LNCaP clone FGC (cell line): ENCODE measurements around the gene TGFBR2.
"Not testable (repeated sequence)": the region's sequence is repeated elsewhere in the genome, so short reads cannot be mapped to it uniquely, and the experiment has no call there.

Experiments used
- DNase-seq: peaks from one replicate; pipeline ENCODE4 v3.0.0-alpha.2; 2011; ENCODE audit warnings: low read depth
- H3K4me3 ChIP-seq: 2 replicates; pipeline ENCODE4 v1.5.1; 2011; ENCODE audit warnings: mild to moderate bottlenecking, low read depth, low read length, control low read depth
- TF ChIP-seq, protein P1 (sequence below): IDR thresholded peaks from 2 replicates; pipeline ENCODE4 v1.5.1; 2012; ENCODE audit warnings: mild to moderate bottlenecking; ENCODE audit not compliant: control insufficient read depth, insufficient read depth; ENCODE audit errors: extremely low read depth

The TGFBR2 gene

DNA sequence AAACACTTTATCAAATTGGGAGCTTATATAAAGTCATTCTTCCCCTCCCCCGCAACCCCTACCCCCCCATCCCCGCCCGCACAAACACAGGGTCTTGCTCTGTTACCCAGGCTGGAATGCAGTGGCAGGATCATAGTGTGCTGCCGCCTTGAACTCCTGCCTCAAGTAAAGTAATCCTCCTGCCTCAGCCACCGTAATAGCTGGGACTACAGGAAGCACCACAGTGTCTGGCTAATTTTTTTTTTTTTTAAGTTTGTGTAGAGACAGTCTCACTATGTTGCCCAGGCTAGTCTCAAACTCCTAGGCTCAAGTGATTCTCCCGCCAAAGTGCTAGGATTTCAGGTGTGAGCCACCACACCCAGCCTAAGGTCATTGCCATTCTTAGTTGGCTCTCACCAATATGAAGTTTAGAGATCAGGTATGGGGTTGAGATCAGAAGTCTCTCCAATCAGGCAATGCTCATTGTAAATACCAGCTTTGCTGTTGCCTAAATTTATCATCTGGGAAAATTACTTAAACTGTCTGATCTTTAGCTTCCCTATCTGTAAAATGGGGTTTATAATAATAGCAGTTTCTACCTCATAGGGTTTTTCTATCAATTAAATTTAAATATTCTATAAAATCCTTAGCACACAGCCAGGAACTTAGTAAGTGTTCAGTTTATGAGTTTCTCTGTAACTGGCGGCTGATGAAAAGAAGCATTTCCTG is 60.3 kb downstream of the TGFBR2 start:
- TF ChIP-seq, protein P1, sequence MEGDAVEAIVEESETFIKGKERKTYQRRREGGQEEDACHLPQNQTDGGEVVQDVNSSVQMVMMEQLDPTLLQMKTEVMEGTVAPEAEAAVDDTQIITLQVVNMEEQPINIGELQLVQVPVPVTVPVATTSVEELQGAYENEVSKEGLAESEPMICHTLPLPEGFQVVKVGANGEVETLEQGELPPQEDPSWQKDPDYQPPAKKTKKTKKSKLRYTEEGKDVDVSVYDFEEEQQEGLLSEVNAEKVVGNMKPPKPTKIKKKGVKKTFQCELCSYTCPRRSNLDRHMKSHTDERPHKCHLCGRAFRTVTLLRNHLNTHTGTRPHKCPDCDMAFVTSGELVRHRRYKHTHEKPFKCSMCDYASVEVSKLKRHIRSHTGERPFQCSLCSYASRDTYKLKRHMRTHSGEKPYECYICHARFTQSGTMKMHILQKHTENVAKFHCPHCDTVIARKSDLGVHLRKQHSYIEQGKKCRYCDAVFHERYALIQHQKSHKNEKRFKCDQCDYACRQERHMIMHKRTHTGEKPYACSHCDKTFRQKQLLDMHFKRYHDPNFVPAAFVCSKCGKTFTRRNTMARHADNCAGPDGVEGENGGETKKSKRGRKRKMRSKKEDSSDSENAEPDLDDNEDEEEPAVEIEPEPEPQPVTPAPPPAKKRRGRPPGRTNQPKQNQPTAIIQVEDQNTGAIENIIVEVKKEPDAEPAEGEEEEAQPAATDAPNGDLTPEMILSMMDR: no peak
- no peak for DNase-seq
- no peak overlapping the region for H3K4me3 ChIP-seq

DNA sequence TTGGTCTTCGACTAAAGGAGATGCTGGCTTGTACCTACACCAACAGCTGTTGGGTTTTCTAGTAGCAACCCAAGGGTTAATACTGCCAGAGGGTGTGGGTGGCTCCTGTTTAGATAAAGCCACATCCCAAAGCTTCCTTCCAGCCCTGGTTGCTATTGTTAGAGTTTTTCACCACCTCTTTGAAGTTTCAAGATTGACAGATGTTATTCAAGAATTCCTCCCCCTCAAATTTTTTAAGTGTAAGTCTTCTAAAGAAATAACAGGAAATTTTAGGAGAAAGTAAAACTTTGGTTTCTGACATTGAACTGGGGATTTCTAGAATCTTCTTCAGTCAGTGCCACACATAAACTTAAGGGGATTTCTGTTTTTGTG is 60.9 kb downstream of the TGFBR2 start:
- DNase-seq: no peak
- TF ChIP-seq, protein P1: no peak
- no peak overlapping the region for H3K4me3 ChIP-seq

DNA sequence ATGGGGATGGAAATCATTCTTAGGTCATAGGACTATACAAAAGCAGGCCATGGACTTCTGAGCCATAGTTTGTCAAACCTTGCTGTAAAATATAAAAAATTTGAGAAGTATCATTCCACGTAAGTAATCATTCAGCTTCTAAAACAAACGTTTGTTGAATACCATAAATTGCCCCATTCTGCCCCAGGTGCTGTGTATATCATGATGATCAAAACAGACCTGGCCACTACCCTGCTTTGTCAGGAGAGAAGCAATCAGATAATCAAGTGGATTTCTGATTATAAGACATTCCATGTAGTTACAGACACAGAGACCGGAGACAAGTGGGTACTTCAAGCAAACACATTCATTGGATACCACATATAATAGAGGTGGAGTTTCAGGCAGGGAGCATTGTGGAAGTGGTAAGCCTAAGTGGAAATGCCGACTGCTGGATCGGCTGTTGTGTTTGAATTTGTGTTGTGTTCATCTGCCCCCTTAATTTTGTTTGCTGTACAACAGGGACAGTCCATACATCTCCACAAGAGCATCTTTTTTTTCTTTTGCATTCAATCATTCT is 61.7 kb downstream of the TGFBR2 start:
- TF ChIP-seq, protein P1: no peak
- DNase-seq: no peak
- H3K4me3 ChIP-seq: no peak overlapping the region

DNA sequence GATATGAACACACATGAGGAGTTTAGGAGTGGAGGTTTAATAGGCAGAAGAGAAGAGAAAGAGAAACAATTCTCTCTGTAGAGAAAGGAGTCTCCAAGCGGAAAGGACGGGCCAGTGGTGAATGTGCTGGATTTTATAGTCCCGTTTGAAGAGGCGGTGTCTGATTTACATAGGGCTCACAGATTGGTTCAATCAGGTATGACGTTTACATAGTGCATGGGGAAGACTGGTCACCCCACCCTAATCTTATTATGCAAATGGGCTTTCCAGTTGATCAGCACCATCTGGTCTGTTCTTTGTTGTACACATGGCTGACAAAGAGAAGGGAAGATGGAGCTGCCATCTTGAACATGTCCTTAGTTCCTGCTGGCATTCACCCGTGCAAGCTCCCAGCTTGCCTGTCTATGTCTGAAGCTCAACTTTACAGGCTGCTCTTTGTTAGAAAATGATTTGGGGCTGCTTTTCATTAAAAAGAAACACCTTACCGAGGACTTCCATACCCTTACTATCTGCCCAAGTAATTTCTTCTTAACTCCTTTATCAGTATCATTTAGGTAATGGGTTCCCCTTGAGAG is 63.0 kb downstream of the TGFBR2 start:
- not testable (repeated sequence) for DNase-seq, H3K4me3 ChIP-seq

DNA sequence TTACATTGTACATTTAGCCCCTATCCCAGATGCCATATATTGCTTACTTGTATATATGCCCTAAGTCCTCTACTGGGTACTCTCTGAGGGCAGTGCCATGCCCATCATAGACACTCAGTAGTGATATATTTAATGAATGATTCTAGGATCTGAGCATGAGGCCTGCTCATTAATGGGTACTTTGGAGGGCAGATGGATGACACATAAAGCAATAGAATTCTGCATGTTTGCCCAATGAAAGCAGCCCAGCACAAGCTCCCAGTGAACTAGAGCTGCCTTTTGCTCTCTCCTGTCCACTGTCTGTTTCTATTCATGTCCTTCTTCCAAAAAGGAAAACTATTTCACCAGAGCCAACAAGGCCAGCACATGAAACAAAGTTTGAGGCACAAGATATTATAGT is 63.9 kb downstream of the TGFBR2 start:
- H3K4me3 ChIP-seq: no peak overlapping the region
- DNase-seq: no peak
- TF ChIP-seq, protein P1: no peak

DNA sequence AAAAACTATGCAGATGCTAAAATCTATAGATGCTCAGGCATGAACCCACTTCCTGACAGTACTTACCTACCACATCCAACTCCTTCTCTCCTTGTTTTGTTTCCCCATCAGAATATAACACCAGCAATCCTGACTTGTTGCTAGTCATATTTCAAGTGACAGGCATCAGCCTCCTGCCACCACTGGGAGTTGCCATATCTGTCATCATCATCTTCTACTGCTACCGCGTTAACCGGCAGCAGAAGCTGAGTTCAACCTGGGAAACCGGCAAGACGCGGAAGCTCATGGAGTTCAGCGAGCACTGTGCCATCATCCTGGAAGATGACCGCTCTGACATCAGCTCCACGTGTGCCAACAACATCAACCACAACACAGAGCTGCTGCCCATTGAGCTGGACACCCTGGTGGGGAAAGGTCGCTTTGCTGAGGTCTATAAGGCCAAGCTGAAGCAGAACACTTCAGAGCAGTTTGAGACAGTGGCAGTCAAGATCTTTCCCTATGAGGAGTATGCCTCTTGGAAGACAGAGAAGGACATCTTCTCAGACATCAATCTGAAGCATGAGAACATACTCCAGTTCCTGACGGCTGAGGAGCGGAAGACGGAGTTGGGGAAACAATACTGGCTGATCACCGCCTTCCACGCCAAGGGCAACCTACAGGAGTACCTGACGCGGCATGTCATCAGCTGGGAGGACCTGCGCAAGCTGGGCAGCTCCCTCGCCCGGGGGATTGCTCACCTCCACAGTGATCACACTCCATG is 65.3 kb downstream of the TGFBR2 start:
- no peak overlapping the region for H3K4me3 ChIP-seq
- DNase-seq: no peak
- TF ChIP-seq, protein P1: no peak

DNA sequence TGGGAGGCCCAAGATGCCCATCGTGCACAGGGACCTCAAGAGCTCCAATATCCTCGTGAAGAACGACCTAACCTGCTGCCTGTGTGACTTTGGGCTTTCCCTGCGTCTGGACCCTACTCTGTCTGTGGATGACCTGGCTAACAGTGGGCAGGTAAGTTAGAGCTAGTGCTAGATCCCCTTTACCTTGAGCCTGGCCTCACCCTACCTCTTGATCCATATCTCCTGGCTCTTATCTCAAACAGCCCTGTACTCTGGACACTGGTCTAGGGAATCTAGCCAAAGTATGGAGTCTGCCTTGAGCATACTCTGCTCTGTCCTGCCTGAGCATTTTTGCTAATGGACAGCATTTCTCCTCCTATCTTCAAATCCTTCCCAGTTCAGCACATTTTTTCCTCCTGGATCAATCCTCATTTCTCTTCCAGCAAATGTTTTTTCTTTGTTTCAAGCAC is 65.9 kb downstream of the TGFBR2 start:
- TF ChIP-seq, protein P1: no peak
- no peak overlapping the region for H3K4me3 ChIP-seq
- DNase-seq: no peak
